ENCODE data around the gene GRIA1. TPM values are rescaled to one million over a fixed set of nuclear protein-coding genes. Genes with fewer than 3 reads are reported as not detected.

GRIA1 gene
- total RNA-seq, 3 donors from 2014 or later: 0.10 to 0.54 TPM; not detected in 1

DNA sequence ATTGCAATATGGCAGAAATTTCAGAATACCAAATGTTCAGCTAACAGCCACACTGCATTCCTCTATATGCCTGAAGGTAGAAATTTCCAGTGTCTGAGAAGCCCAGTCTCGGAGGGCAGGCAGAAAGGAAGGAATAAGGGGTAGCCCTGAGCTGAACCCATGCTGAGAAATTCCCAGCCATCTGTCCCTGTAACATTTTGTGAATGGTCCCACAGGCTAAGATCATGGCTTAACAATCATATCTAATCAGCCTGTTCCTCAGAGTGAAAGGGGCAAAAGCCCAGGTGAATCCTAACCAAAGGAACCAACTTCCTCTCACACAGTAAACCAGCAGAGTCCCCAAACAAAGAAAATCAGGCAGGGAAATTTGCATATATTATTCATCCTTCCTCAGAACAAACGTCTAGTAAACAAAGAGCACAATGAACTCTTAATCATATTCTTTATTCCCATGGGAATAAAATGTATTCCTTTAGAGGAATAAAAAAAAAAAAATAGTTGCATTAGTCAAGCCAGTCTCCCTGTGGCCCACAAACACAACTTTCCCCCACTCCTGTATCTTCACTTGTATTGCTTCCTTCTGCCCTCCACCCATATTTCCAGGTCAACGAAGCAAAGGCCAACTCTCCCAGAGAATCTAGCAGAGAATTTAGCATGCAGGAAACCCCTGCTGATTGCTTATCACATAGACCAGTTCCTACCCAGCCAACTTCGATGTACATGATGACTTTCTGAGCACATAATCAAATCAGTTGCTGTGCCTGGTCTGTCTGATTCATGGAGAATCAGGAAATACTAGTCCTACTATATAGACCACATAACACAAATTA is 290.6 kb downstream of the GRIA1 start:
- TF ChIP-seq, protein P1, sequence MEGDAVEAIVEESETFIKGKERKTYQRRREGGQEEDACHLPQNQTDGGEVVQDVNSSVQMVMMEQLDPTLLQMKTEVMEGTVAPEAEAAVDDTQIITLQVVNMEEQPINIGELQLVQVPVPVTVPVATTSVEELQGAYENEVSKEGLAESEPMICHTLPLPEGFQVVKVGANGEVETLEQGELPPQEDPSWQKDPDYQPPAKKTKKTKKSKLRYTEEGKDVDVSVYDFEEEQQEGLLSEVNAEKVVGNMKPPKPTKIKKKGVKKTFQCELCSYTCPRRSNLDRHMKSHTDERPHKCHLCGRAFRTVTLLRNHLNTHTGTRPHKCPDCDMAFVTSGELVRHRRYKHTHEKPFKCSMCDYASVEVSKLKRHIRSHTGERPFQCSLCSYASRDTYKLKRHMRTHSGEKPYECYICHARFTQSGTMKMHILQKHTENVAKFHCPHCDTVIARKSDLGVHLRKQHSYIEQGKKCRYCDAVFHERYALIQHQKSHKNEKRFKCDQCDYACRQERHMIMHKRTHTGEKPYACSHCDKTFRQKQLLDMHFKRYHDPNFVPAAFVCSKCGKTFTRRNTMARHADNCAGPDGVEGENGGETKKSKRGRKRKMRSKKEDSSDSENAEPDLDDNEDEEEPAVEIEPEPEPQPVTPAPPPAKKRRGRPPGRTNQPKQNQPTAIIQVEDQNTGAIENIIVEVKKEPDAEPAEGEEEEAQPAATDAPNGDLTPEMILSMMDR (IDR thresholded peaks at IDR 0.05): no peak

DNA sequence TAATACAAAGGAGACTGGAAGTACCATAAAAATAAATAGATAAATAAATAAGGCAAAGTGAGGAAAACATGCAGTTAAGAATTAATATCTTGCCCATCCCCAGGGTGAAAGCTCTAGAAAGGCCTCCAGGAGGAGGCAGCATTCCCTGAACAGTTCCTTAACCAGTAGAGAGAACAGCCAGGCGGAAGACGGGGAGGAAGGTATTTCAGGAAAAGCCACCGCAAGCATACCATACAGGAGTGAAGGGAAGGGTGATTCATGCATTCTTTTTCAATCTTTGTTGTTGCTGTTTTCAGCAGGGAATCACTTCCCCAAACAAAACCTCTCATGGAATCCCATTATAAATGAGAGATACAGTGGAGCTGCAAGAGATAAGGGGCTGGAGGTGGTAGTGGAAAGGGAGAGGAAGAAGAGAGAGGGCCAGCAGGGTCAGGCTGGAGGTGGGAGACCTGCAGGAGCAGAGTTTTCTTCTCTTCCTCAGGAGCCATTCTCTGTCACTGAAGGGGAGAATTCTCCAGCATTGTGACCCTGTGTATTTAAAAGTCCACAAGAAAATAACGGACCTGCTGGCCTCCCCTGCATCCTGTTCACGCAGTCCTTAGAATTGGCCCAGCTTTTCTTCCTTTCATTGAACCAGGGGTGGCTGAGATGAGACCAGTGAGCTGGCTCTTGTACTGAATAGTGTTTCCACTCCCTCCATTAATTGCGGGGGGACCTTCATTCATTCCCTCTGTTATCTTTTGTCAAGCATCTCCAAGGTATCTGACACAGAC is 292.3 kb downstream of the GRIA1 start:
- Histone ChIP-seq H3K9me3 (no peaks in the 10 kb centered on the region), H3K4me1 (ENCODE audit: low read depth) (no peaks in the 10 kb centered on the region), H3K36me3 (ENCODE audit: low read depth) (no peaks in the 10 kb centered on the region), H3K4me3 (no peak overlapping the region)
- TF ChIP-seq, protein P1 (IDR thresholded peaks at IDR 0.05): no peak
- ATAC-seq (no peak), DNase-seq (no peak)
- intact Hi-C loops (cut with DNase I, micrococcal nuclease): no loop called here

More for the DNA sequence above, 290.6 kb downstream of the GRIA1 start:
- H3K9me3 ChIP-seq: no peaks in the 10 kb centered on the region
- no peaks in the 10 kb centered on the region for H3K36me3 ChIP-seq (ENCODE audit: low read depth)
- H3K4me1 ChIP-seq (ENCODE audit: low read depth): no peaks in the 10 kb centered on the region
- DNase-seq (no peak), ATAC-seq (no peak)
- intact Hi-C loops (cut with DNase I, micrococcal nuclease): no loop called here
- H3K4me3 ChIP-seq: no peak overlapping the region

DNA sequence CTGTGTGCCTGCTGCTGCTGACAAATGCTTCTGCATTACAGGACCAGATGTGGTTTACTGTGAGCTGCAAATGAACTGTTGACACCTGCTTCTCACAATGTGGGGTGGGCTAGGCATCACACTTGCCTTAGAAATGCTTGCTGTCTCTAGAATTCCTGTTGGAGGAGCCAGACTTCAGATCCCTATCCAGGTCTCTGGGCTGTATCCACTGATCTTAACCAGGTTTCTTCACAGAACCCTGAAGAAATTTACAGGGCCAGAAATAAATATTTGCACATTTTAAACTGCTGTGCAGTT is 292.8 kb downstream of the GRIA1 start:
- ATAC-seq: no peak
- no peaks in the 10 kb centered on the region for H3K9me3 ChIP-seq
- H3K4me3 ChIP-seq: no peak overlapping the region
- intact Hi-C loops (cut with DNase I, micrococcal nuclease): no loop called here
- no peaks in the 10 kb centered on the region for H3K4me1 ChIP-seq (ENCODE audit: low read depth)
- no peaks in the 10 kb centered on the region for H3K36me3 ChIP-seq (ENCODE audit: low read depth)
- TF ChIP-seq, protein P1 (IDR thresholded peaks at IDR 0.05): no peak
- no peak for DNase-seq

DNA sequence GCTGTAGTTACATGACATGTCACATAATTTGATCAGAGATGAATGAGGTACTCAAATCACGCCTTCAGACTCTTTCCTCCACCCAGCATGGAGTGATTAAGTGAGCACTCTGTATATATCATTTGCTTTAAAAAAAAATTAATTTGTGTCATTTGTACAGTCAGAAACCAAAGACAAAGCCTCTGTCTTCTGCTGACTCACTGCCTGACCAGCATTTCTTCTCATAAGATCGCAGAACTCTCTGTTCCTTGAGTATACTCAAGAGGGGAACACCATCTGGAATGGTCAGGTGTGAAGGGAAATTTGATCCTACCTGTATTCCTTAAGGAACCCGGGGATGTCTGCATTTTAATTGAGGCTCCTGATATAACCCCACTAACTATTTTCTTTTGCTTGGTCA is 293.8 kb downstream of the GRIA1 start:
- H3K4me1 ChIP-seq (ENCODE audit: low read depth): no peaks in the 10 kb centered on the region
- TF ChIP-seq, protein P1 (IDR thresholded peaks at IDR 0.05): no peak
- no peak for ATAC-seq

DNA sequence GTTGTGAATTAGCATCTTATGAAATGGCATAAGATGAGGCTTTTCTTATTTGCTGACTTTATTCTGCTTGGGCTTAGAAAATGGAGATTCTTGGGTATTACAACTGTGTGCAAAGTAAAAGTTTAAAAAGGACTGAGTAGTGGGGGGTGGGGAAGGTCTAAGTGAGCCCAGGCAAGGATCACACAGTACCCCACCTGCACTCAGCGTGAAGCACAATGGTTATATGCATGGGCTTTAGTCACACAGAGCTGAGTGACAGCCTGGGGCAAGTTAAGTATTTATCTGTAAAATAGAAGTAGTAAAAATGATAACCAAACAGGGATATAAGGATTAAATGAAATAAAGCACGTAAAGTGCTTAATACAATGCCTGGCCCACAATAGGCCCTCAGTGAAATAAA is 300.9 kb downstream of the GRIA1 start:
- H3K9me3 ChIP-seq: peaks cover 3% of the 10 kb centered on the region
- no peaks in the 10 kb centered on the region for H3K4me1 ChIP-seq (ENCODE audit: low read depth)
- H3K36me3 ChIP-seq (ENCODE audit: low read depth): no peaks in the 10 kb centered on the region
- DNase-seq (no peak), ATAC-seq (no peak)
- intact Hi-C loops (cut with DNase I, micrococcal nuclease): no loop called here
- TF ChIP-seq, protein P1 (IDR thresholded peaks at IDR 0.05): no peak
- H3K4me3 ChIP-seq: no peak overlapping the region

More for the DNA sequence above, 293.8 kb downstream of the GRIA1 start:
- Histone ChIP-seq H3K9me3 (no peaks in the 10 kb centered on the region), H3K4me3 (no peak overlapping the region), H3K36me3 (ENCODE audit: low read depth) (no peaks in the 10 kb centered on the region)
- no peak for DNase-seq
- intact Hi-C loops (cut with DNase I, micrococcal nuclease): no loop called here
